Left renal cortex interstitium (tissue), 4 donors: Measurements from ENCODE around the gene PRKAR1B. TPM values are rescaled to one million over a fixed set of nuclear protein-coding genes. Genes with fewer than 3 reads are reported as not detected.

ENCODE experiments used
- DNase-seq, 4 donors: peaks; one replicate each; pipeline ENCODE4 v3.0.0-alpha.2; 2013; ENCODE audit warnings: low read depth in 4 of 4, low spot score in 2 of 4, missing footprints in 1 of 4
- polyA plus RNA-seq, 4 donors: library from polyadenylated mRNA; unstranded; fragments of 120-200 nt; gene quantifications; one replicate each; pipeline ENCODE4 v1.2.1, GENCODE V29; 2013; ENCODE audit not compliant: insufficient read length in 4 of 4

Gene PRKAR1B
- 10 to 100 TPM; 39.3 to 48.7 (median 42.8) TPM for polyA plus RNA-seq

DNA sequence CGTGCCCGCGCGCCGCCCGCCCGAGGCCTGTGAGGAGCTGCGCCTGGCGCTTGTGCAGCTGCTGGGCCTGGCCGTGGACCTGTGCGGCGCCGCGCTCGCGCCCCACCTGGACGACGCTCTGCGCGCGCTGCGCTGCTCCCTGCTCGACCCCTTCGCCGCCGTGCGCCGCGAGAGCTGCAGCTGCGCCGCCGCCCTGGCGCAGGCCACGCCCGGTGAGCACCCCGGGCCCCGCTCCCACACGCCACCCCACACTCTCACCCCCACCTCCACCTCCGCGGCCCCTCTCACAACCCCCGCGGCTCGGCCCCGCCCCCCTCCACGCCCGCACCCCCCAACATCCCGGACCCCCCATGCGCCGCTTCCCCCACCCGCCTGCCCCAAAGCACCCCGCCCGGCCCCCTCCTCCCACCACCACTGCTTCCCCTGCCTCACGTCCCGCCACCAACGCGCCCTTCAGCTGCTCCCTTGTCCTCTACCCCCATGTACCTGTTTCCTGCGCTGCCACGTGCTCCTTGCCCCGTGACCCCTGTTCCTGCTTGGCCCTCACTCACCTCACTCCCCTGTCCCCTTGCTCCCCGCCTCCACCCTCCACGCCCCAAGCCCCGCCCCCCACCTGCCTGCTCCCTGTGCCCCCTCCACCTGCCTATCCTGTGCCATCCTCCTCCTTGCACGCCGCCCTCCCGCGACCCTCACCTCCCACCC is at the start of gene PRKAR1B:
TSS of gene PRKAR1B (minus strand) at position 178 of the 702 bp plus-strand sequence. CDS start 15,776 bp downstream, outside the sequence.
- DNase-seq, result no peak

DNA sequence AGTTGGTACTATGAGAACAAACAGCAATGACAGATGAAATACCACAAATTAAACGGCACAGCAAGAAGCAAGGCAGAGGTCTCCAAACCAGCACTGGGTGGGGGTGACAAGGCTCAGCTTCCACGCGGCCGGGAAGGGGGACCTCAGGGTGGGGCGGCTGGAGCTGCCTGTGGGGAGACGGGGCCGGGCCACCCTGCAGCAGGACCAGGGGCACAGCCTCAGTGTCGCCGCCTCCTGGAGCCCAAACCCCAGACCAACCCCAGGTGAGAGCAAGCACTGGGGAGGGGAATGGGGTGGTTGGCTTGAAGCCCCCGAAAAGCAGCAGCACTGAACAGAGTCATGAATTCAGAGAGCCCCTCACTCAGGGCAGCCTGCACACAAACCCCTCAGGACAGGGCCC is 49.3 kb upstream of the PRKAR1B start:
- no peak for DNase-seq

DNA sequence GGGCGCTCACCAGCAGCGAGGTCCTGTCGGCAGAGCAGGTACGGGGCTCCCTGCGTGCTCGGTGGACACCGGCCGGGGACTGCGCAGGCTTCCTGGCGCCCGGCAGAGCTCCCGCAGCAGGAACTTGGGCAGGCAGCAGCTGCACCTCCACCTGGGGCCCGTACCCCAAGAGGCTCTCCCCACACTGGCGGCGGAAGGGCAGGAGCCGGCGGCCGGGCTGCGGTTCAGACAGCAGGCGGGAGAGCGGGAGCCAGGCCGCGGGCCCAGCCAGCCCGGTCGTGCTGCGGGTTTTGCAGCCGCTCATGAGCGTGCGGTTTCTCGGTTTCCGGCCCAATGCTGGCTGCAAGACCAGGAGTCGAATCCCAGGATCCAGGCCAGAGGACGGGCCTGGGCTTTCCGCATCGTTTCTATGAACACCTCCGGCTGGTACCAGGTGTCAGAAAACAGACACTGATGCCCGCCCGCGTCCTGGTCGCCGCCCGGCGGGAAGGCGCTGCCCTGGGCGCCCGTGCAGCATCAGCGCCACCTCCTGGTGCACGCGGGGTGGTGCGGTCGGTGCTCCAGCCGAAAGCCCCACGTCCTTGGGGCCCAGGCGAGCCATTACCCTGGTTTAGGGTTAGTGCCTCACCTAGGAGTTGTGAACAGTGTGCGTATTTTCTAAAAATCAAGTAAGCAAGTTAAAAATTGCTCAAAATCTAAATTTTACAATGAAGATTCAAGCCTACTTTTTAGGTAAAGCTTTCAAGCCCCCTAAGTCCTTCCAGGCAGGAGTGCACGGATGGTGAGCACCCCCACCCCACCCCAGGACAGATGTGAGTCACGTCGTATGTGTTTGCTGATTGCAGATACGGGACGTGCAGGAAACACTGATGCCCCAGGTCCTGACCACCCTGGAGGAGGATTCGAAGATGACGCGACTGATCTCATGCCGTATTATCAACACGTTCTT is 47.4 kb upstream of the PRKAR1B start:
- DNase-seq, result no peak

DNA sequence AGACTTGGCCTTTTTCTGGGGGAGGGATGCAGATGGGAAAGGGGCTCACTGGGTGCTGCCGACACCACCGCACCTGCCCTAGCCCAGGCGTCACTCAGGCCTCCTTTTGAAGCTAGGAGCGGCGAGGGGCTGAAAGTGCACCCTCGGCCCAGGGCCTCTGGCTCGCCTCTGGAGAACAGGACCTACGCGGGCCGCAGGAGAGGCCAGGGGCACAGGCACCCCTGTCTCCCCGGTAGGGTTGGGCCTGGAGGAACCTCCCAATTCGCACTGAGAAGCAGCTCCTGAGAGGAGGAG is 46.5 kb upstream of the PRKAR1B start:
- no peak for DNase-seq

DNA sequence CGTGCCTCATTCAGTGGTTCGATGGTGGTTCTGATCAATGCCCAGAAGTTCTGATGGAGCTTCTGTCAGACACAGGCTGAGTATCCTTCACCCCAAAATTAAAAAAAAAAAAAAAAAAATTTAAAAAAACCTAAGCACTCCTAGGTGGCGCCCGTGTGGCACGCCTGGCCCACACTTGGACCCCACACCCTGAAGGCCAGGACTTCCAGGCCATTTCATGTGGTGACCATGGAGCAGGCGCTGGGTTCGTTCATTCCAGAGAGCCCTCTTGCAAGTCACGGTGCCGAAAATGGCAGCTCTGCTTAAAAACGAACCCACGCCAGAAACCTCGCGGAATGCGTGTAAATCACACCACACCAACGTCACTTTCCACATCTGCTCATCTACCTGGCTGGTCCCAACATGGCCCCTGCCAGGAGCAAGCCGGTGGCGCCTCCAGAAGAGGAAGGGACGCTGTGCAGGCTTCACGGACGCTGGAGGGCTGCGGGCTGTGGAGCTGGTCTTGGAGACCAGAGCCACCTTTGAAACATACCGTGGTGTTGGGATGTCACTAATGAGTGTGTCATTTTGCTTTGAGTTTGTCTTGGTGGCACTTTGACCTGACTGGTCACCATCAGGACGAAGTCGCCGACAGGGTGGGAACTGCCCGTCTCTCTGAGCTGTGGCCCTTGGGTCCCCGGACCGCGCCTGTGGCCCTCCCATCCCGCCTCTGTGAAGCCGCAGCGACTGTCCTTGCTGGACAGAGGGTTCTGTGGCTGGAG is 46.0 kb upstream of the PRKAR1B start:
- no peak for DNase-seq

DNA sequence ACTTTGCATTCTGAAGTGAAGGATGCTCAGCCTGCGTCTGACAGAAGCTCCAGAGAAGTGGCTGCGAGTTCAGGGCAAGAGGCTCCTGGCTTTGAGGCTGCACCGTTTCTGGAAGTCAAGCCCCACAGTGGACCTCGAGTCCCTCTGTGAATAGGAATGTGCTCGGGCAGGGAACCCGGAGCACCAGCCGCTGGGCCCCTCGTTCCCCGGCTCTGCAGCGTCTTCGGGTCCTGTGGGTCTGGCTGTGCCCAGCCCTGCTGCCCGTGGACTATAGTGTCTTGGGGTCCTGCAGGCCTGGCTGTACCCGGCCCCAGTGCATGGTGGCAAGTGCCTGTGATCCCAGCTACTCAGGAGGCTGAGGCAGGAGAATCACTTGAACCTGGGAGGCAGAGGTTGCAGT is 45.3 kb upstream of the PRKAR1B start:
- no peak for DNase-seq

DNA sequence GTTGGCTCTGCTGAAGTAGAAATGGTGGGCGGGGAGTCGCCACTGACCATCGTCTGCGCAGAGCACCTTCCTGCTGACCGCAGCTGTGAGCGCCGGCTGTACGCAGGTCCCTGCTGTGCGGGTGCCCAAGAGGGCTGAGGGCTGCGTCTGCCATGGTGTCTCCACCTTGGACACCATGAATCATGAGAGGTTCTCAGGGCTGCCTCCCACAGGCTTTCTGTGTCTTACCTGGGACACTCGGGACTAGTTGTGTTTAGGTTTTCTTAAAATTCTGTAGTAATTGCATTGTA is 44.9 kb upstream of the PRKAR1B start:
- DNase-seq, result no peak

DNA sequence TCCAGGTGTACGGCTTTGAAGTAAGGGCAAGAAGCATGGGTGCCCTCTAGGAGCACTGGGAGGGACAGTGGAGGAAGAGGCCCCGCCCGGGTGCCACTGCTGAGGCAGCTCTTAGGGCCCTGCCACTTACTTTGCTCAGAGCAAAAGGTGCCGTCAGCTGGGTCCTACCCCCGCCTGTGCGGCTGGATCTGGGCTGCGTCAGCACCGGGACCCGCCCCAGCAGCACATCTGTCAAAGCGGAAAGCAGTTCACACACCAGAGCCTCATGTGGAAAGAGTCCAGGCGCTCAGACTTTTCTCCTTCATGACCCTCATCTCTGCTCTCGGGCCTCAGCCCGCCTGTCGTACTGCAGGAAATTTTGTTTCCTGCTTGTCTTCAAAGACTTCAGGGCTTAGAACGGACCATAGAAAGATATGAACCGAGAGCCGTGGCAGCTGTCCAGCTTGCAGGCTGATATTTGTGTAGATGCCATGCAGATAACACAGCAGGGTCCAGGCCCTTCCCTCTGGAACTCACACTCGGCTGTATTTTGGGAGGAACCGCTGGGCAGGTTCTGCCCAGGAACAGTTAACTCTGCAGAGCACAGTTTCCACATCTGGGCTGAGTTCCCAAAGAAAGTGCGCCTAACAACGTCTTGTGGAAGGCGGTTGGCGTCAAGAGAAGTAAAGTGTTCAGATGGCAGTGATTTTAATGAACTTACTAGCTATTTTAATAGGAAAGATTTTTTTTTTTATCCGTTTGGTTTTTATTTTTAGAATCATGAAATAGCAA is 44.3 kb upstream of the PRKAR1B start:
- peak in 2 of 4 donors; percentile 66 to 69 for DNase-seq

DNA sequence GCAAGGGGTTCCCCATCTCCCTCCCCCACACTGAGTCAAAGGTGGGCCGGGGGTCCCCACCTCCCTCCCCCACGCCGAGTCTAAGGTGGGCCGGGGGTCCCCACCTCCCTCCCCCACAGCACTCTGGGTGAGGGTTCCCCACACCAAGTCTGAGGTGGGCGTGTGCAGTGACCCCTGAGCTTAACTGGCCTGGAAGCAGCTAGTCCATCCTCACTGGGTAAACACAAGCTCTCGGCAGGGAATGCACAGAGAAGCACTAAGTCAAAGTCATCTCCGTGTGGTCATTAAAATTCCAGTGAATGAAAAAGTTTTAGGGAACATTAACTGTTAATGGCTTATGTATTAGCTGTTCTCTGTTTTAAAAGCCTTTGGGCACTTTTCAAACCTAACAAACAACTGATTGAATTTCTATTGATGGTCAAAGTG is 43.7 kb upstream of the PRKAR1B start:
- DNase-seq, result peak in 2 of 4 donors; percentile 66 to 78

DNA sequence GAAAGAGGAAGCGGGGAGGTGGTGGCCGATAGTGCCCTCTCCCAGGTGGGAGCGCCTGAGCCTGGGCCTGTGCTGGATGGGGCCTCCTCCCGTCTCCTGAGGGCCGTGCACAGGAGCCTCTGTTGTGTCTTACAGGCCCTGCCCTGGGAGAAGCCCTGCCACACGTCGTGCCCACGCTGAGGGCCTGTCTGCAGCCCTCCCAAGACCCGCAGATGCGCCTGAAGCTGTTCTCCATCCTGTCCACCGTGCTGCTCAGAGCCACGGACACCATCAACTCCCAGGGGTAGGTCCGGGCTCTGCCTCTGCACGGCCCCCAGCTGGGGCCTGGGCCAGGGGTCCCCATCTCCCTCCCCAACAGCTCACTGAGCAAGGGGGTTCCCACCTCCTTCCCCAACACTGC is 43.3 kb upstream of the PRKAR1B start:
- no peak for DNase-seq

DNA sequence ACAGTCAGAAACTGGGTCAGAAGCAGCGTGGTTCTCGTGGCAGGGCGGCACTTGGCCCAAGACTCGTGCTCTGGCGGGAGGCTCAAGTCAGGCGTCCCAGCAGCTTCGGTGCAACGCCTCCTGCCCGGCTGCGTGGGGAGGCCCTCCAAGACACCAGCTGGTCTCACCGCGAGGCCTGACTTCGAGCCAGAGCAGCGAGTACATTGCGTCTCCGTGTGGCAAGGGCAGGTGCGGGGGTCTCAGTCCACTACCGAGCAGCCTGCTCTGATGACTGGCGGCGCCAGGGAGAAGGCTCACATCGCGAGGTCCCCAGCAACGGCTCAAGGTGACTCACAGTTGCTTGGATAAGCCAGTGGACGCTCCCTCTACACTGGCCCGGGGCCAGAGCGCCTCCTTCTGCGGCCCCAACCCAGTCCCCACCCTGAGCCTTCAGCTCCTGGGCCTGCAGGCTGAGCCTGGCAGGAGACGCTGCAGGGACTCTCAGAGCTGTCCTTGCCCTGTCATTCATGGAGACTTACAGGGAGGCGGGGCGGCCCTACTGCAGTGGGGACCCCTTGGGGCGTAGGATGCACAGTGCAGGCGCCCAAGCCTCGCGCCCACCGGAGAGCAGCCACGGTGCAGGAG is 41.9 kb upstream of the PRKAR1B start:
- DNase-seq, result no peak

DNA sequence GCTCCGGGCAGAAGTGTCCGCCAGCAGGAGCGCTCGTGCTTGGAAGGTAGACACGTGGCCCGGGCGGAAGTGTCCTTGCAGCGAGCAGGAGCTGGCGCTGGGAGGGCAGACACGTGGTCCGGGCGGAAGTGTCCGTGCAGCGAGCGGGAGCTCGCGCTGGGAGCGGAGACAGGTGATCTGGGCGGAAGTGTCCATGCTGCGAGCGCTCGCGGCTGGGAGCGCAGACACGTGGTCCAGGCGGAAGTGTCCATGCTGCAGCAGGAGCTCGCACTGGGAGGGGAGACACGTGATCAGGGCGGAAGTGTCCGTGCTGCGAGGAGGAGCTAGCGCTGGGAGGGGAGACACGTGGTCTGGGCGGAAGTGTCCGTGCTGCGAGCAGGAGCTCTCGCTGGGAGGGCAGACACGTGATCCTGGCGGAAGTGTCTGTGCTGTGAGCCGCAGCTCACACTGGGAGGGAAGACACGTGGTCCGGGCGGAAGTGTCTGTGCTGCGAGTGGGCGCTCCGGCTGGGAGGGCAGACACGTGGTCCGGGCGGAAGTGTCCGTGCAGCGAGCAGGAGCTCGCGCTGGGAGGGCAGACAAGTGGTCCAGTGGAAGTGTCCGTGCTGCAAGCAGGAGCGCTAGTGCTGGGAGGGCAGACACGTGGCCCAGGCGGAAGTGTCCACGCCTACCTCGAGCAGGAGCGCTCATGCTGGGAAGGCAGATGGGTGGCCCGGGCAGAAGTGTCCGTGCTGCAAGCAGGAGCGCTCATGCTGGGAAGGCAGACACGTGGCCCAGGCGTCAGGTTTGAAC is 41.1 kb upstream of the PRKAR1B start:
- peak in 2 of 4 donors; percentile 69 to 73 for DNase-seq

DNA sequence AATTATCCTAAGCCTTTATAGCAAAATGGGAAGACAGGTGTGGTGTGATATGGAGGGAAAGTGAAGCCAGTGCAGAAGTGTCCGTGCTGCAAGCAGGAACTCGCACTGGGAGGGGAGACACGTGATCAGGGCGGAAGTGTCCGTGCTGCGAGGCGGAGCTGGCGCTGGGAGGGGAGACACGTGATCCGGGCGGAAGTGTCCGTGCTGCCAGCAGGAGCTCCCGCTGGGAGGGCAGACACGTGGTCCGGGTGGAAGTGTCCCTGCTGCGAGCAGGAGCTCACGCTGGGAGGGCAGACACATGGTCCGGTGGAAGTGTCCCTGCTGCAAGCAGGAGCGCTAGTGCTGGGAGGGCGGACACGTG is 40.5 kb upstream of the PRKAR1B start:
- DNase-seq, result peak in 1 of 4 donors; percentile 74

DNA sequence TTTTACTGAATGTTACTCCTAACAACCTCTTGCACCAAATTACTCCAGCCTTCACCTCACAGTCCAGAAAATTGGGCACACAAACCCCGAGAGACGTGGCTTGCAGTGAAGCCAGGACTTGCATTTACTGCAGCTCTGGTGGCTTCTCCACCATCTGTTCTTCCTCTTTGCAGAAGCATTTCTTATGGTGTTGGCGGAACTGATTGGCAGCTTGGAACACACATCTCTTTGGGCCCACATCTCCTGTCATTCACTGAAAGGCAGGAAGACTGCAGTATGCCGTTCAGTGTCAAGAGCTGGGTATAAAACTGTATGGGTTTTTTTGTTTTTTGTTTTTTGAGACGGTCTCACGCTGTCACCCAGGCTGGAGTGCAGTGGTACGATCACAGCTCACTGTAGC is 38.3 kb upstream of the PRKAR1B start:
- DNase-seq, result no peak

DNA sequence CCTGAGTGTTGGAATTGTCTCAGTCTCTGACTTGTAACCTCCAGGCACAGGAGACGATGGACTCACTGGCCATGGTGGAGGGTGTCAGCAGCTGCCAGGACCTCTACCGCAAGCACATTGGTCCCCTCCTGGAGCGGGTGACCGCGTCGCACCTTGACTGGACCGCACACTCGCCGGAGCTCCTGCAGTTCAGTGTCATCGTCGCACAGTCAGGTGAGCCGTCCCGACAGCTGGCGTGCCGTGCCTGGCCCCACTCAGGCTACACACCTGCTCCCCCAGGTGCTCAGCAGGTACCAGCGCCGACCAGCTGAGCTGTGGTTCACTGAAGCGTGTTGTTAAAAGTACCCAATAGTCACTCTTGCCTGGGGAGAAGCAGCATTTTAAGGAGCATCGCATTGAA is 36.7 kb upstream of the PRKAR1B start:
- no peak for DNase-seq

DNA sequence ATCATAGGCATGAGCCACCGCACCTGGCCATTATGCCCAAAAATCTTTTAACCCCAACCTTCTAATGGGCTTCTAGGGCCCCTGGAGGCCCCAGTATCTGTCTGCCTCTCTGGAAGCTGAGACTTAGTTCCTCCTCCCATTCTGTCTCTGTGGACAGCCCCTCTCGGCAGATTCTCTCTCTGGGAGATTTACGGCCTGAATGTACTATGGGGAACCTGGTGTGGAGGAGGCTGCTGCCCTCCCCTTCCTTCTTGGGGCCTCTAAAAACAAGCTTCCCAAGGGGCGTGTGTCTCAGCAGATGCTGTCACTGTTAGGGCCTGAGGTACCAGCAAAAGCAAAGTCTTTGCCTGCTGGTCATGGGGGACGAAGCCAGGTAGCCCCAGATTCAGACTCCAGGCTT is 35.8 kb upstream of the PRKAR1B start:
- no peak for DNase-seq

DNA sequence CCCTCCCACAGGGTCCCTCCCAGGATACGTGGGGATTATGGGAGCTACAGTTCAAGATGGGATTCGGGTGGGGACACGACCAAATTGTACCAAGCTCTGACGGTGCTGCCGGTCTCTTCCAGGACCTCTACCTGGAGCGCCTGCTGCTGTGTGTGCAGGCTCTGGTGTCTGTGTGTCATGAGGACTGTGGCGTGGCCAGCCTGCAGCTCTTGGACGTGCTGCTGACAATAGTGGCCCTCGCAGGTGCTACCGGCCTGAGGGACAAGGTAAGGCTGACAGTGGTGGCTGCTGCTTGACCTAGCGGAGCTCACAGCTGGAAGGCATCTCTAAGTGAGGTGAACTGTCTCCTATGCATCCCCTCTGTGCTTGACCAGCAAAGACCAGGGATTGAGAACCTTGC is 34.5 kb upstream of the PRKAR1B start:
- DNase-seq, result no peak

DNA sequence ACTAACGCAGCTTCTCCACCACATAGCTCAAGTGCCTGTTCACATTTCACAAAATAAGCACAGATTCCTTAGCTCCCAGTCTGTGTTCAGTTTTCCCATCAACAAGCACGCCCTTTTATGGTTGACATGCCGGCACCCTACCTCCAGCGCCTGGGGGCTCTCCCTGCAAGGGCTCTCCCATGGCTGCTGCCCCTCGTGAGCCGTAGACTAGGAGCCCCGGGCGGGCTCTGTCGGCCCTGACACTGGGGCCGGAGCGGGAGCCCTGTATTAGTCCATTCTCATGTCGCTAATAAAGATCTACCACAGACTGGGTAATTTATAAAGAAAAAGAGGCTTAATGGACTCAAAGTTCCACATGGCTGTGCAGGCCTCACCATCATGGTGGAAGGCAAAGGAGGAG is 34.0 kb upstream of the PRKAR1B start:
- DNase-seq, result no peak

DNA sequence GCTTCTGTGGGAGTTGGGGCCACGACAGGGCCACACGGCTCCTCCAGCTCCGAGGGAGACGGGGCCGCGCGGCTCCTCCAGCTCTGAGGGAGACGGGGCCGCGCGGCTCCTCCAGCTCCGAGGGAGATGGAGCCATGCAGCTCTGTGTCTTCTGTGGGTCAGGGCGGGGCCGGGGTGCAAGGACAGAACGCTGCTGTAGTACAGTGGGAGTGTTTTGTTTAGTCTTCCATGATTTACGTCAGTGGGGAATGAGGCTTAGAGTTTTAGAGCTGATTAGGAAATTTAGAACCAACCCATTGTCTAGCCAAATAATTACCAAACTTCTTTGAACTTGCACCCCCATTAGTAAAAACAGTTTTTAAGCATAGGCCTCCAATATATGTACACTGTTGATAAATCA is 32.9 kb upstream of the PRKAR1B start:
- DNase-seq, result no peak
